ENCODE measurements around the gene ARHGAP8.

The ARHGAP8 gene

DNA sequence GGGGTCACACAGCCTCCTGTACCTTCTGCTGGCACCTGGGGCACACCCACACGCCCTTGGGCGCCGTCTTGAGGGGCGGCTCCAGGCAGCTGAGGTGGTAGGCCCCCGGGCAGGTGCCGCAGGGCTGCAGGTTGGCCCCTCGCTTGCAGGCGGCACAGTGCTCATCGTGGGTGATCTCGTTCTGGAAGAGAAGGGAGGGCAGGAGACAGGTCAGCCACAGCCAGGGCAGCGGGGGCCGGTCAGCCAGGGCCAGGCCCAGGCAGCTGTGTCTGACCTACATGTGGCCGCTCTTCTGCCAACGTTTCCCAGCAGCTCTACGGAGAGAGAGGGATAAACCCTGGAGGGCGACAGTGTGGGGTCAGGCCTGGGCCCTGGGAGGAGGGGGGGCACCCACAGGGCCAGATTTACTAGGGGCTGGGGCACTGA, 135.6 kb downstream of the ARHGAP8 start:
- TF ChIP-seq, protein P1, sequence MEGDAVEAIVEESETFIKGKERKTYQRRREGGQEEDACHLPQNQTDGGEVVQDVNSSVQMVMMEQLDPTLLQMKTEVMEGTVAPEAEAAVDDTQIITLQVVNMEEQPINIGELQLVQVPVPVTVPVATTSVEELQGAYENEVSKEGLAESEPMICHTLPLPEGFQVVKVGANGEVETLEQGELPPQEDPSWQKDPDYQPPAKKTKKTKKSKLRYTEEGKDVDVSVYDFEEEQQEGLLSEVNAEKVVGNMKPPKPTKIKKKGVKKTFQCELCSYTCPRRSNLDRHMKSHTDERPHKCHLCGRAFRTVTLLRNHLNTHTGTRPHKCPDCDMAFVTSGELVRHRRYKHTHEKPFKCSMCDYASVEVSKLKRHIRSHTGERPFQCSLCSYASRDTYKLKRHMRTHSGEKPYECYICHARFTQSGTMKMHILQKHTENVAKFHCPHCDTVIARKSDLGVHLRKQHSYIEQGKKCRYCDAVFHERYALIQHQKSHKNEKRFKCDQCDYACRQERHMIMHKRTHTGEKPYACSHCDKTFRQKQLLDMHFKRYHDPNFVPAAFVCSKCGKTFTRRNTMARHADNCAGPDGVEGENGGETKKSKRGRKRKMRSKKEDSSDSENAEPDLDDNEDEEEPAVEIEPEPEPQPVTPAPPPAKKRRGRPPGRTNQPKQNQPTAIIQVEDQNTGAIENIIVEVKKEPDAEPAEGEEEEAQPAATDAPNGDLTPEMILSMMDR (conservative IDR thresholded peaks at IDR 0.05; ENCODE audit: low read length), result no peak
- no peak for DNase-seq (ENCODE audit: low read depth)
- H3K4me3 ChIP-seq (ENCODE audit: low read length), result no peak overlapping the region

DNA sequence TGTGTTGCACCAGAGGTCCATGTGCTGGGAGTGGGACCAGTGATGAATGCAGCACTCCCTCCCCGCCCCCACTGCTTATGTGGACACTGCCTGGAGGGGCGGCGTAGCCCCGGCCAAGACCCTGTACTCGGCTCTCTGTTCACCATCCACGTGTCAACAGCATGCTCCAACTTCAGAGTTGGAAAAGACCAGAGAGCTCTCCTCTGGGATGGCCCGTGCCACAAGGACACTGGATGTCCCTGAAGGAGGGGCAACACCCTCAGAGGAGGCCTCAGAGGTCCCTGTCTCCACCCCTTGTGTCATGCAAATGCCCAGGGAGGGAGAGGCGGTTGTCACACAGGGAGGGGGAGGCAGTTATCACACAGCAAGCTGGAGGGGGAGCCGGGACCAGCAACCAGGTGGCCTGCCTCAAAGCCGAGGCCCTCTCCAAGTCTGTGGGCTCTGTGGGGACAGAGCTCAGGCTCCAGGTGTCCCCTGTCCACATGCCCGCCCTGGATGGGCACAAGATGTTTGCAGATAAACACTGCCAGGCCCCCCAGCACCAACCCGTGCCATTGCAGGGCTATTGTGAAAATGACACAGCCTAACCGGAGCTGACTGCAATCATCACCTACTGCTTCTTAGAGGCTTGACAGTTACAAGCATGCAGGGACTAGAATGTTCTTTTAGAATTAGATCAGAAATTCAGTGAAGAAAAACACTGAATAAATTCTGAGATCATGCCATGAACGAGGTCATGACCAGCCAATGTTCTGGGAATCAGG, 136.3 kb downstream of the ARHGAP8 start:
- no peak overlapping the region for H3K4me3 ChIP-seq (ENCODE audit: low read length)
- TF ChIP-seq, protein P1 (conservative IDR thresholded peaks at IDR 0.05; ENCODE audit: low read length), result no peak
- no peak for DNase-seq (ENCODE audit: low read depth)

DNA sequence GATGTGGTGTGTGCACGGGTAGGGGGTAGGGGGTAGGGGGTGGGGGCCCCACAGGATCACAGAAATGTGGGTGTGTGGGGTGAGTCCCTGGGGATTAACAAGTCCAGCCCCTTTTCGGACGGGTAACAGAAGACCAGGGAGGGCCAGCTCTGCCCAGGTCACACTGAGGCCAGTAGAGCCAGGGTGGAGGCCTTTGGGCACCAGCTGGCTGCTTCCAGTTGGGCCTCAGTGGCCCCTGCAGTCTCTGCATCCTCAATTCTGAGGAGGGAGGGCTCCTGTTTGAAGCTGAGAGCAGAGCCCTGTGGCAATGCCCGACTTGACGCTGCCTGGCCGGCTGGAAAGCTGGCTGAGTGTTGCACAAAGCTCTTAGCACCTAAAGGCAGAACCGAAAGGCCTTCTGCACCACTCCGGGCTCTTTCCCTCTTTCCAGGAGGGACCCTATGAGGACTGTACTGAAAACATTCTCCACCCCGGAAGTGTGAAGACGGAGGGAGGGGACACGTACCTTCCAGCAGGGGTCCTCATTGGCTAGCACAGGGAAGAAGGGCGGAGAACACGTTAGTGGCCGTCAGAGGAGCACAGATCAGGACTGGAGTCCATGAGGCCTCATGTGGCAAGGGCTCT, 137.0 kb downstream of the ARHGAP8 start:
- TF ChIP-seq, protein P1 (conservative IDR thresholded peaks at IDR 0.05; ENCODE audit: low read length), result no peak
- no peak overlapping the region for H3K4me3 ChIP-seq (ENCODE audit: low read length)
- no peak for DNase-seq (ENCODE audit: low read depth)

DNA sequence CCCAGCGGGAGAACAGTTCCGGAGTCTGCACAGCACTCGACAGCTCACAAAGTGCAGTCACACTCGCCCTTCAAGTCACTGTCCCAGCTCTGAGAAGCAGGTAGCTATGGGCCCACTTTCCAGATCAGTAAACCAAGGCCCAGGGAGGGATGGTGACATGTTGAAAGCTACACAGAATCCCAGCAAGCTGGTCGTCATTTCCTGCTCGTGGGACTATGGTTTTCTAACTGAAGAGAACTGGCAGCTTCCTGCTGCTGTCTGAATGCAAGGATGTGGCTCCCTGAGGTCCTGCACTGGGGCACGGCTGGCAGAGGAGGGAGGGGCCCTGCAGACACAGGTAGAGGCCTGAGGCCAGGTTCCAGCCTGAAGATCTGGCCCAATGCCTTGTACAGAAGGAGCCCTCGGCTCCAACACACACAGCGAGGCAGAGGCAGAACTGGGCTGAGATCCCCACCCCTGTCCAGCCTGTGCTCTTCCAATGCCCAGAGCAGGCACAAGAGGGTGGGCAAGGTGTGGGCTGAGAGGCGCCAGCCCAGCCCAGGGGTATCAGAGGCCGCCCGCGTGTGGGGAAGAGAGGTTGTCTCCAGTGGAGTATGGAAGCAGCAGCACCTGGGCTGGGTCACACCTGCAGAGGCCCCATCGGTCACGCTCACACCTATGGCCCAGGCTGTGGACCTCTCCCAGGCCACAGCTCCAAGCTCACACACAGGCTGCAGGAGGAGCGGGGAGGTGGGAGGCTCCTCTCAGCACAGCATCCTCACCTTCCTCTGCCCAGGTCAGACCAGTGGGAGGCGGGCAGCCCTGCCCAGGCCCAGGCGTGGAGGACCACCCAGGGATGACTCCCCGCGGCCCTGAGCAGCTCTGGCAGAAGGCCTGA, 138.3 kb downstream of the ARHGAP8 start:
- TF ChIP-seq, protein P1 (conservative IDR thresholded peaks at IDR 0.05; ENCODE audit: low read length), result no peak
- DNase-seq (ENCODE audit: low read depth), result no peak
- H3K4me3 ChIP-seq (ENCODE audit: low read length), result no peak overlapping the region

DNA sequence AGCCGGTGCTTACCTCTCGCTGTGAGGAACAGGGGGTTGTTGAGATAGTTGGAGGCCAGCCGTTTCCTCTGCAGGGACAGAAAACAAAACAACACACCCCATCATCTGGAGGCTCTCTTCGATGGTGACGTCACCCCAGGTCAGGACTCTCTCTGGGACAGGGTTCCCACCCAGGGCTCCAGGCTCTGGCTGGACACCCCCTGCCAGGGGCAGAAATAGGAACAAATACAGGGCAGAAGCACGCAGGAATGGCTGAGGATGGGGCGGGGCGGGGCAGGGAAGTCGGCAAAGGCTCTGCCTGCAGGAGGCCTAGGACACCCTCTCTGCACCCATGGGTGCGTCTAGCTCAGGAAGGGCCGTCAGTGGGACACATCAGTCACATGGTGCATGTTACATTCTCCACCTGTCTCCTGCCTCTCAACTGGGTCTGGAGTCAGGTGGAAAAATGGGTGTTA, 138.9 kb downstream of the ARHGAP8 start:
- TF ChIP-seq, protein P1 (conservative IDR thresholded peaks at IDR 0.05; ENCODE audit: low read length), result no peak
- H3K4me3 ChIP-seq (ENCODE audit: low read length), result no peak overlapping the region
- no peak for DNase-seq (ENCODE audit: low read depth)

DNA sequence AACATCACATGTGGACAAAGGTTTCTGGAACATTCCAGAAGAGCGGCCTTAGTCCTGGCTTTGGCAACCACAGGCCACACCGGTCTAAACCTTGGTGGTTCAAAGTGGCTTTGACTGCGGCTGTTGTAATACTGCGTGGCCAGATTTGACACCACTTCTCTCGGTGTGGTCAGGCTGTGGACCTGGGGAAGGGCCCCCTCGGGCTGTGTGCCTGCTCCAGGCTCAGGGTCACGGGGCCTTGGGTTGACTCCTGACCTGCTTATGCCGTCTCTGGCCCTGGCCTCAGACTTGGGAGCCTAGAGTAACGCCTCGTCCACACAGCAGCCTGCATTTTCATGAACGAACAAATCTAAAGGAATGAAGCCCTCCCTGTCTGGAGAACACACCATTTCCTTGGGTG, 139.4 kb downstream of the ARHGAP8 start:
- DNase-seq (ENCODE audit: low read depth), result no peak
- TF ChIP-seq, protein P1 (conservative IDR thresholded peaks at IDR 0.05; ENCODE audit: low read length), result no peak
- H3K4me3 ChIP-seq (ENCODE audit: low read length), result no peak overlapping the region

Measured in AG10803 (cell line).